T47D (cell line): ENCODE results near the gene CRMP1.
"Not testable (repeated sequence)": the region's sequence is repeated elsewhere in the genome, so short reads cannot be mapped to it uniquely, and the experiment has no call there.

Source experiments
- DNase-seq, 2 experiments: peaks; one replicate each; pipeline versions ENCODE4 v3.0.0 to v3.0.0-alpha.2; 2011 to 2012; ENCODE audit warnings: low read depth in 1 of 2, low spot score in 1 of 2
- JUND ChIP-seq: IDR thresholded peaks from 2 replicates; pipeline ENCODE4 v1.6.1; 2012; ENCODE audit warnings: low read depth
- in situ Hi-C: cut with HindIII; loops from 2 replicates; pipeline ENCODE4 v1.10.0; 2016; ENCODE audit warnings: low sequenced_read_pairs, low pct_unique_long_range_greater_than_20kb

The CRMP1 gene

DNA sequence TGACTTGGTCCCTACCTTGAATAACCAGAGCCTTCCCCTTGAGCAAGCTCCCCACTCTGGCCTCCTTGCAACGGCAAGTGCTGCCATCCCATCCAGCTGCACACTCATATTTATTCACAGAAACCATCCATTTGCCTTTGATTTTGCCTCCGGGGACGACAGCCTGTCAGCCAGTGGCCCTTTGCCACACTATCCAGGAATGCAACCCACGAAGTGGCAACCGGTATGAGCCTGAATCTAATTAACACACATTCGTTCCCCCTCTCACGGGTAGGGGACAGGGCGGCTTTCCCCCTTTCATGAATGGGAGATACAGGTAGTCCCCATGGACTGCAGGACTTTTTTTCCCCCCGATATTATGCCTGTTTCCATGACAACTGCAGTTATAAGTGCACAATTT, 15.5 kb downstream of the CRMP1 start:
- in situ Hi-C loops = no loop called here

DNA sequence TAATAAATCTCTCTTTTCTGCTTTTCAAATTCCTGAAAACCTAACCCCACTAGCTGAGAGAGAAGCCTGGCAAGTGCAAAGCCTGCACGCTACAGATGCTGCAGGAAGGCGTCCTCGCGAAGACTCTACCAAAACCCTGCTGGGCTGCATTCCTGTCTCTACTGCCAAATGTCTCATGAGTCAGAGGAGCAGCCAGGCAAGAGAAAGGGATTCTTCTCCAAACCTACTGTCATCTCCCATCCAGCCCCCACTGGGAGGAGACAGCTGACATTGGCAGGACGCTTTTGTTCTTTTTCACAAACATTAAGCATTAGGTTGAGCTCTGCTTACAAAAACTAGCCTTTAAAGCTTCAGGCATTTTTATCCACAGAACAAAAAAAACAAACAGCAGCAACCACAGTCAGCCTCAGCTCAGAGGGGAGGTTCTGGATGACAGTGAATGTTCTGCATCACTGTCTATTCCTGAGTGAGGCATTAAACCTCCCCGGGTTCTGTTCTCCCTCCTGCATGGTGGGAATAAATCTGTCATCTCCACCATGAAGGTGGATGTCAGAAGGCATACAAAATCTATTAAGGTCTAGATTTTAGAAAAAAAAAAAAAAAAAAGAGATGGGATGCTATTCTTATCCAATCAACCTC, 18.0 kb downstream of the CRMP1 start:
- in situ Hi-C loops = no loop called here
- DNase-seq = peak in 1 of 2 experiments; percentile 52
- TF ChIP-seq JUND = no peak

More for the DNA sequence above, 15.5 kb downstream of the CRMP1 start:
- TF ChIP-seq JUND = no peak
- no peak for DNase-seq

- no peak for DNase-seq
- no peak for TF ChIP-seq JUND
- in situ Hi-C loops = no loop called here
Observed at GRCh38 chr4:5870701-5871100, 22.2 kb downstream of the CRMP1 start.

DNA sequence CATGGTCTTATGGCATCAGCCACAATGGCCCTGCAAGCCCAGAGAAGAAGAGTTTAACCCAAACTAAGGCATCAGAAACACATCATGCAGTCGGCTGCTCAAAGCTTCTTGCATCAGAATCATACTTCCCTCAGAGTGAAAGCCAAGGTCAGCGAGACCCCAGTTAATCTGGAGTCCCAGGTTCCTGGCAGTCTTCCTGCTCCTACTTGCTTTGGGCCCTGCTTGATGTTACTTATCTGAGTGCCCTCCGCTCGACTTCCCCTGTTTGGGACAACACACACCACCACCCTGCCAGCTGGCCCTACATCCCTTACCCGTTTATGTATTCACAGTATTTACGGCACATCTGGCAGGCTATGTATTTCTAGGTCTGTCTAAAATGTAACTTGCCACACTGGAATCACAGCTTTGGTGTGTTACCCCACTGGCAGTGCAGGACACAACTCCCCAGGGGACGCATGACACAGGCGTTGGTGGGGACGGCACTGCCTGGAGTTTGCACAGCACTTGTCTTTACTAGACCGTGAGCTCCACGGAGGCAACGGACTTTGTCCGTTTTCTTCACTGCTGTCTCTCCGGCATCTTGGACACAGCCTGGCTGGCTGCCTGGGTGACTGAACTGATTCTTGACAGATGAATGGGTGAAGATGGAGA, 22.8 kb downstream of the CRMP1 start:
- in situ Hi-C loops = no loop called here
- TF ChIP-seq JUND = no peak
- no peak for DNase-seq

- no peak for TF ChIP-seq JUND
- in situ Hi-C loops = no loop called here
- no peak for DNase-seq
Observed at GRCh38 chr4:5867866-5868265, 25.0 kb downstream of the CRMP1 start.

DNA sequence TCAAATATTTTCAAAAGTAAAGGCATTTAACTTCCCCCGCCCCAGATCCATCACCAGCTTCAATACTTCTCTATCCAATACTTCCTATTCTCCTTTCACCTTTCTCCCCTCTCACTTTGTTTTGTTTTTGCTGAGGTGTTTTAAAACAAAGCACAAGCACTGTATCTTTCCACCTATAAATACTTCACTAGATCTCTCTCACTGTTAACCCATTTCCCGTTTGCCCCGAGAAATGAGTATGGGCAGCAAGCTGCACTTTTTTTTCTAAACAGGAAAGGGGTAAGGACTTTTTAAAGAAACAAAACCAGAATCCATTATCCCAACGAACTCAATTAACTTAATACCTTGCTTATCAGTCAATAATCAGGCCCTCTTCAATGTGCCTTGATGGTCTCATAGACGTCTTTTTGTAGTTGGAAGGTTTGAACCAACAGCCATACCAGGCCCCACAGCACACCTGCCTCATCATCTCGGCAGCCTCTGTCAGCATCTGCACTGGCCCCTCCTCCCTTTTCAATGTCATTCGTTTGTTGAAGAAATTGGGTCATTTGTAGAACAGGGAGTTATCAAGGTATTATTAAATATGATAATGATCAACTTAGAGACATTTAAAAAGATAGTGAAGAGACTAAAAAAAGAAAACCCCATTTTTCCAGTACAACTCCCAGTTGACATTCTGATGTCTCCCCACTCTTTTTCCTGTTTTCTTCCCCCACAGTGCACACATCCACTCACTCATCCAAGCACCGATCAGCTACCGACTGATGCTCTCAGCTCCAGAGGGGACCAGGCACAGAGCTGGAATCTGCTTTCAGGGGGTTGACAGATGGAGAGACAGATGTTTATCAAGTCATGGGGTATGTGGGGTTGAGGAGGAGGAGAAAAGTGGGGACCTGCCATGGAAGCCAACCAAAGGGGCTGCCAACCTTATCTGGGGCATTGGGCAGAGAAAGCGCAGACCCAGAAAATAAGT, 25.8 kb downstream of the CRMP1 start:
- in situ Hi-C loops = no loop called here
- DNase-seq = no peak
- no peak for TF ChIP-seq JUND

GRCh38 chr4:5865896-5866599, 26.8 kb downstream of the CRMP1 start:
- in situ Hi-C loops = no loop called here
- DNase-seq = peak in 1 of 2 experiments; percentile 33
- no peak for TF ChIP-seq JUND

- TF ChIP-seq JUND = no peak
- DNase-seq = no peak
- in situ Hi-C loops = no loop called here
Observed at GRCh38 chr4:5863461-5864113, 29.3 kb downstream of the CRMP1 start.

- no peak for TF ChIP-seq JUND
- in situ Hi-C loops = no loop called here
- DNase-seq = no peak
Observed at GRCh38 chr4:5858020-5858769, 34.7 kb downstream of the CRMP1 start.

DNA sequence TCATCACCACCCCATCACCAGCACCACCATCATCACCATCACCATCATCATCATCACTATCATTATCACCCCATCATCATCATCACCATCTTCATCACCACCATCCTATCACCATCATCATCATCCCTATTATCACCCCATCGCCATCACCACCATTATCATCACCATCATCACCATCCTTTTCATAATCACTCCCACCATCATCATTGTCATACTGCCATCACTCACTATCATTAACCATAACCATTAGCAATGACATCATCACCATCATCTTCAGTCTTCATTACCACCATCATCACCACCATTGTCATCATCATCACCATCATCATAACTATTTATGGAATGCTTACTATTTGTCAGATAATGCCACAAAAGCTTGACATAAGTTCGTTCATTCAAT, 35.7 kb downstream of the CRMP1 start:
- TF ChIP-seq JUND = no peak
- DNase-seq = no peak
- in situ Hi-C loops = no loop called here

GRCh38 chr4:5856362-5856761, 36.5 kb downstream of the CRMP1 start:
- in situ Hi-C loops, DNase-seq: not testable (repeated sequence)
